K562 (cell line): Measurements from ENCODE around the gene CHRNE. TPM values are rescaled to one million over a fixed set of nuclear protein-coding genes. Genes with fewer than 3 reads are reported as not detected.

ENCODE experiments used
- ATAC-seq: fragments of 200-7000 bp; cut with Tn5 transposase; 3 replicates; pipeline ENCODE4 v1.9.1; 2020; ENCODE audit warnings: moderate library complexity
- BruUV-seq: library from RNA; stranded (reverse); fragments of 400-500 nt; replicated peaks from 2 replicates; lab custom pipeline; 2021; lab: Mats Ljungman, UMichigan
- CTCF ChIA-PET: fragments of 300-600 bp; formaldehyde crosslinking; extraction: SDS; loops from one replicate; lab custom pipeline; 2021; ENCODE audit warnings: low intra/inter-chr PET ratio; lab: Yijun Ruan, JAX
- POLR2A ChIA-PET: fragments of 300-600, 350-650 bp; sonication (Branson Sonifier 250); formaldehyde crosslinking; extraction: SDS; loops from one replicate; lab custom pipeline; 2021; ENCODE audit warnings: antibody characterized with exemption, inconsistent platforms; lab: Yijun Ruan, JAX
- DNase-seq, 4 experiments: peaks; one replicate each; pipeline versions ENCODE4 v3.0.0 to v3.0.0-alpha.2; 2011 to 2018; ENCODE audit warnings: low spot score in 3 of 4, mixed read lengths in 3 of 4; ENCODE audit errors: extremely low read depth in 1 of 4
- FAIRE-seq: peaks from 2 replicates; lab custom pipeline; 2011; peaks lifted over from hg19 to GRCh38; lab: Jason Lieb, UNC
- H2AFZ ChIP-seq: 2 replicates; pipeline ENCODE4 v1.6.0; 2011; ENCODE audit warnings: low read depth, low read length, control low read depth, inconsistent platforms
- H3K27ac ChIP-seq: fragments of 200-600 bp; 3 replicates; pipeline ENCODE4 v1.8.0; 2011; ENCODE audit warnings: low read depth, mild to moderate bottlenecking, control low read depth, inconsistent platforms, low read length, moderate library complexity, mixed read lengths; ENCODE audit errors: extremely low read depth
- H3K27me3 ChIP-seq, 2 experiments: fragments of 300-600 bp in 1 of 2; 2 replicates in 1 of 2; 3 replicates in 1 of 2; pipeline versions ENCODE4 v1.6.0 to v1.8.0; 2011; ENCODE audit warnings: inconsistent platforms in 2 of 2, low read length in 2 of 2, mild to moderate bottlenecking in 1 of 2, mixed read lengths in 1 of 2, moderate library complexity in 1 of 2; ENCODE audit not compliant: control insufficient read depth in 2 of 2, insufficient read depth in 2 of 2
- H3K36me3 ChIP-seq: fragments of 300-600 bp; 3 replicates; pipeline ENCODE4 v1.8.0; 2011; ENCODE audit warnings: mild to moderate bottlenecking, low read length, inconsistent platforms; ENCODE audit not compliant: control insufficient read depth, insufficient read depth
- H3K4me1 ChIP-seq, 2 experiments: fragments of 200-600 bp in 1 of 2; replicated peaks in 1 of 2; 2 replicates in 1 of 2; 3 replicates in 1 of 2; pipeline versions ENCODE4 v1.5.1 to v1.8.0; 2011; ENCODE audit warnings: inconsistent platforms in 2 of 2, low read length in 2 of 2, mild to moderate bottlenecking in 1 of 2, mixed read lengths in 1 of 2, moderate library complexity in 1 of 2; ENCODE audit not compliant: control insufficient read depth in 2 of 2, insufficient read depth in 2 of 2
- H3K4me2 ChIP-seq: 2 replicates; pipeline ENCODE4 v1.6.1; 2011; ENCODE audit warnings: low read length, control low read depth, inconsistent platforms, mixed read lengths; ENCODE audit not compliant: insufficient read depth
- H3K4me3 ChIP-seq: fragments of 200-600 bp; sonication (generic), shearing (Covaris generic); 2 replicates; pipeline ENCODE4 v1.5.1; 2016; ENCODE audit warnings: control low read depth, inconsistent platforms
- H3K79me2 ChIP-seq: fragments of 200-600 bp; 3 replicates; pipeline ENCODE4 v1.8.0; 2011; ENCODE audit warnings: low read length, inconsistent platforms; ENCODE audit not compliant: control insufficient read depth, insufficient read depth
- H3K9ac ChIP-seq, 2 experiments: 2 replicates each; pipeline versions ENCODE4 v1.6.0 to v1.6.1; 2011; ENCODE audit warnings: low read depth in 2 of 2, low read length in 2 of 2, control low read depth in 1 of 2, inconsistent platforms in 1 of 2, mild to moderate bottlenecking in 1 of 2, mixed read lengths in 1 of 2; ENCODE audit not compliant: insufficient read depth in 1 of 2
- H3K9me1 ChIP-seq: one replicate; pipeline ENCODE4 v1.6.0; 2011; ENCODE audit warnings: inconsistent platforms, mild to moderate bottlenecking, low read length, moderate library complexity; ENCODE audit not compliant: control insufficient read depth, insufficient read depth
- H3K9me3 ChIP-seq: replicated peaks from 2 replicates; pipeline ENCODE4 v1.5.1; 2011; ENCODE audit warnings: low read depth, low read length, inconsistent platforms; ENCODE audit not compliant: control insufficient read depth, insufficient read depth
- H4K20me1 ChIP-seq: replicated peaks from 2 replicates; pipeline ENCODE4 v1.6.1; 2011; ENCODE audit warnings: low read length, inconsistent platforms, mixed read lengths; ENCODE audit not compliant: control insufficient read depth, insufficient read depth
- BACH1 ChIP-seq: fragments of 200-800 bp; sonication (Bioruptor generic); IDR thresholded peaks from 2 replicates; pipeline ENCODE4 v1.6.1; 2016; ENCODE audit warnings: missing genetic modification characterization, missing compliant biosample characterization
- GATAD2A ChIP-seq: fragments of 450-650 bp; IDR thresholded peaks from 2 replicates; pipeline ENCODE4 v1.6.1; 2017
- MEF2A ChIP-seq: IDR thresholded peaks from 2 replicates; pipeline ENCODE4 v1.6.1; 2011; ENCODE audit warnings: low read depth, mild to moderate bottlenecking, low read length, moderate library complexity; ENCODE audit not compliant: control insufficient read depth
- TCF3 ChIP-seq: sonication (generic); formaldehyde crosslinking; IDR thresholded peaks from 2 replicates; pipeline ENCODE4 v1.4.0; 2020; ENCODE audit warnings: mild to moderate bottlenecking, missing genetic modification reagents
- ZBTB7A ChIP-seq: IDR thresholded peaks from 2 replicates; pipeline ENCODE4 v1.6.1; 2011; ENCODE audit warnings: low read depth, mild to moderate bottlenecking, low read length, moderate library complexity, borderline replicate concordance; ENCODE audit not compliant: control insufficient read depth
- WGBS: fragments of 100-300 bp; shearing (Covaris generic); methylation state at CpG from one replicate; pipeline ENCODE4 v1.1.6; 2016; ENCODE audit warnings: low coverage, mixed read lengths; ENCODE audit not compliant: insufficient coverage; ENCODE audit errors: missing lambda C conversion rate; 5-methylcytosine and 5-hydroxymethylcytosine counted together
- in situ Hi-C: fragments of 300-500 bp; cut with MboI; formaldehyde crosslinking; loops from 4 replicates; pipeline ENCODE4 v1.15.0; 2018; ENCODE audit warnings: inconsistent platforms, mixed read lengths
- intact Hi-C: fragments of 100-400 bp; cut with micrococcal nuclease; formaldehyde crosslinking; loops from 2 replicates; pipeline ENCODE4 v1.14.2; 2022
- polyA plus RNA-seq, 8 experiments: library from polyadenylated mRNA; depleted of rRNA in 4 of 8; stranded (reverse) in 5 of 8; unstranded in 3 of 8; fragments of >200 nt; fragmentation: Nextera tagmentation in 2 of 8; fragmentation: Illumina TruSeq in 1 of 8; extraction: Ambion mirVana in 2 of 8; extraction: Trizol in 1 of 8; gene quantifications; 2 replicates each; pipeline versions ENCODE4 v1.2.1 to v1.2.3, GENCODE V29; 2011 to 2014; ENCODE audit warnings: inconsistent platforms in 1 of 8, missing spikeins in 1 of 8
- total RNA-seq, 7 experiments: library from RNA; depleted of rRNA in 6 of 7; stranded (reverse); fragments of >200 nt in 6 of 7; fragmentation: Illumina TruSeq in 2 of 7; extraction: Trizol in 2 of 7; gene quantifications; 2 replicates each; pipeline versions ENCODE4 v1.2.1 to v1.2.3, GENCODE V29; 2011 to 2021; ENCODE audit warnings: low replicate concordance in 1 of 7
- TF ChIP-seq, protein P1 (sequence below), 2 experiments: fragments of 250-450 bp in 1 of 2; fragments of 450-650 bp in 1 of 2; sonication (Bioruptor Pico) in 1 of 2; IDR thresholded peaks; 2 replicates each; pipeline versions ENCODE4 v1.6.1 to v1.8.0; 2016 to 2021; ENCODE audit warnings: mild to moderate bottlenecking in 2 of 2, moderate library complexity in 2 of 2, missing compliant biosample characterization in 1 of 2, missing genetic modification characterization in 1 of 2

Gene CHRNE
- total and polyA plus RNA-seq, 9 of the 15 experiments (the other 6 are each of a cell fraction or from before 2014, with no cell fraction given) = not detected

- FAIRE-seq = no peak
- CTCF ChIA-PET = no interaction called here
- intact Hi-C loops = loop anchor here (1.0 kb wide), 1 partner anchor 16 kb away; the partner anchor contains the start of gene SPAG7
- in situ Hi-C loops = no loop called here
- H3K4me3 ChIP-seq = peak overlapping the region; percentile 97
- no peak for ATAC-seq
- POLR2A ChIA-PET = interaction anchor here (0.6 to 4.7 kb wide), 6 partner anchors 8 to 63 kb away, joined by 3 to 38 read pairs (median 6); partner anchors contain the start of genes RNF167, SLC25A11 and SPAG7
- BruUV-seq = no TSS peak
- H3K27me3 ChIP-seq = no peaks in the 10 kb centered on the region
- DNase-seq = peak in 2 of 4 experiments; percentile 54 to 64
- no peak overlapping the region for H2AFZ ChIP-seq
- peak overlapping the region; percentile 89 to 96 for H3K9ac ChIP-seq
- TF ChIP-seq ZBTB7A (0 out of 2 replicates have a peak, but pooled peaks have one; percentile 38), TCF3 (CRISPR knock-in tag) (no peak), GATAD2A (0 out of 2 replicates have a peak, but pooled peaks have one; percentile 23), MEF2A (peak; percentile 65; the same call in 1 of the 2 replicates), BACH1 (no peak)
- TF ChIP-seq, protein P1, sequence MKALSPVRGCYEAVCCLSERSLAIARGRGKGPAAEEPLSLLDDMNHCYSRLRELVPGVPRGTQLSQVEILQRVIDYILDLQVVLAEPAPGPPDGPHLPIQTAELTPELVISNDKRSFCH (CRISPR knock-in tag; IDR thresholded peaks at IDR 0.05) = no peak
- TF ChIP-seq, protein P1 (tag; IDR thresholded peaks at IDR 0.05) = peak; percentile 95
- H3K4me1 ChIP-seq = peaks cover 15 to 47% of the 10 kb centered on the region in 2 experiments
- no peaks in the 10 kb centered on the region for H3K9me3 ChIP-seq
- H4K20me1 ChIP-seq = peaks cover 7% of the 10 kb centered on the region
- peak overlapping the region; percentile 98 for H3K27ac ChIP-seq
- 21% methylated on average over 2 of the region's 3 CpGs for WGBS
- H3K9me1 ChIP-seq = no peaks in the 10 kb centered on the region
- H3K36me3 ChIP-seq = peaks cover 14% of the 10 kb centered on the region; the same call in 2 of the 3 replicates
- H3K79me2 ChIP-seq = peaks cover 38% of the 10 kb centered on the region
- peak overlapping the region; percentile 84 for H3K4me2 ChIP-seq
Observed at GRCh38 chr17:4951486-4951885, 48.6 kb upstream of the CHRNE start.
